ENCODE data around the gene LRATD1. TPM values are rescaled to one million over a fixed set of nuclear protein-coding genes. Genes with fewer than 3 reads are reported as not detected.

The LRATD1 gene
- total RNA-seq, 6 experiments from 2014 or later, result 0.79 to 3.8 (median 2.1) TPM

DNA sequence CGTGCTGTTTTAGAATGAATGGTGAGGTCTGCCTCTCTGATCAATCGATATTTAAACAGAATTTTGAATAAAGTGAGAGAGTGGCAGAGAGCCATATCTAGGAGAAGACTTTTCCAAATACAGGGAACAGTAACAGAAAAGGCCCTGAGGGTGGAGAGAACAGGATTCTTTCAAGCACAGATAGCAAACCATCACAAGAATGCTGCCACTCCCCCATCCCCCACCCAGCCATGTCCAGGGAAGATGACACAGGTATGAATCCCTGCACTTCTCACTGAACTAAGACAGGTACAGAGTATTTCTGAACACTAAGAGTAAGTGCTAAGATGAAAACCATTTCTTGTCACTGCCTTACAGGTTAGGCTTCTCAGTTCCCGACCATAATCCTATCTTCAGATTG is 23.6 kb downstream of the LRATD1 start:
- intact Hi-C loops (cut with DNase I), result no loop called here

DNA sequence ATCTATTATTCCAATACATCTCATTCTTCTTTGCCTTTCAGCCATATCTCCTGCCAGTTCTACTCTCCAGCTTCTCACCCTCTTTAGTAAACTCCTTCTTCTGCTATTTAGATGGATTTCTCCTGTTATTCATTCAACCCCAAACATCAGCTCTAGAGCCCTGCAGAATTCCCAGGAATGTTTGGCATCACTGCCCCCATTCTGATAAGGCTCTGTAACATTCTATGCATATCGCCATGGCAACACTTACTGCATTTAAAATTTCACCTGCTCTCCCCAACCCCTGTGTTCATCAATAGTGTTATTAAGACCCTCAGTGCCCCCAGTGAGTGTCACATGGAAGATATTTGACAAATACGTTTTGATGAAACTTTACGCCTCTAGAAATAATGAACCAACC is 28.6 kb downstream of the LRATD1 start:
- H3K4me1 ChIP-seq, result no peaks in the 10 kb centered on the region
- H3K4me3 ChIP-seq, result no peak overlapping the region
- 60% methylated on average over 3 of the region's 3 CpGs for WGBS (ENCODE audit: insufficient coverage, low coverage, low lambda C conversion rate, missing lambda C conversion rate)
- DNase-seq (no peak), ATAC-seq (no peak)
- no peak overlapping the region for H3K27ac ChIP-seq
- H3K36me3 ChIP-seq, result no peaks in the 10 kb centered on the region
- H3K27me3 ChIP-seq, result no peaks in the 10 kb centered on the region
- H3K9me3 ChIP-seq, result no peaks in the 10 kb centered on the region
- TF ChIP-seq POLR2A (IDR thresholded peaks at IDR 0.05), result no peak
- TF ChIP-seq, protein P1, sequence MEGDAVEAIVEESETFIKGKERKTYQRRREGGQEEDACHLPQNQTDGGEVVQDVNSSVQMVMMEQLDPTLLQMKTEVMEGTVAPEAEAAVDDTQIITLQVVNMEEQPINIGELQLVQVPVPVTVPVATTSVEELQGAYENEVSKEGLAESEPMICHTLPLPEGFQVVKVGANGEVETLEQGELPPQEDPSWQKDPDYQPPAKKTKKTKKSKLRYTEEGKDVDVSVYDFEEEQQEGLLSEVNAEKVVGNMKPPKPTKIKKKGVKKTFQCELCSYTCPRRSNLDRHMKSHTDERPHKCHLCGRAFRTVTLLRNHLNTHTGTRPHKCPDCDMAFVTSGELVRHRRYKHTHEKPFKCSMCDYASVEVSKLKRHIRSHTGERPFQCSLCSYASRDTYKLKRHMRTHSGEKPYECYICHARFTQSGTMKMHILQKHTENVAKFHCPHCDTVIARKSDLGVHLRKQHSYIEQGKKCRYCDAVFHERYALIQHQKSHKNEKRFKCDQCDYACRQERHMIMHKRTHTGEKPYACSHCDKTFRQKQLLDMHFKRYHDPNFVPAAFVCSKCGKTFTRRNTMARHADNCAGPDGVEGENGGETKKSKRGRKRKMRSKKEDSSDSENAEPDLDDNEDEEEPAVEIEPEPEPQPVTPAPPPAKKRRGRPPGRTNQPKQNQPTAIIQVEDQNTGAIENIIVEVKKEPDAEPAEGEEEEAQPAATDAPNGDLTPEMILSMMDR (IDR thresholded peaks at IDR 0.05), result no peak
- intact Hi-C loops (cut with DNase I), result no loop called here

More for the DNA sequence above, 23.6 kb downstream of the LRATD1 start:
- Histone ChIP-seq H3K9me3 (no peaks in the 10 kb centered on the region), H3K27me3 (no peaks in the 10 kb centered on the region), H3K4me3 (no peak overlapping the region), H3K36me3 (no peaks in the 10 kb centered on the region), H3K27ac (no peak overlapping the region), H3K4me1 (no peaks in the 10 kb centered on the region)
- TF ChIP-seq, protein P1 (IDR thresholded peaks at IDR 0.05), result no peak
- TF ChIP-seq POLR2A (IDR thresholded peaks at IDR 0.05), result no peak
- WGBS (ENCODE audit: insufficient coverage, low coverage, low lambda C conversion rate, missing lambda C conversion rate), result 58% methylated on average over 3 of the region's 3 CpGs
- DNase-seq, result no peak
- no peak for ATAC-seq

DNA sequence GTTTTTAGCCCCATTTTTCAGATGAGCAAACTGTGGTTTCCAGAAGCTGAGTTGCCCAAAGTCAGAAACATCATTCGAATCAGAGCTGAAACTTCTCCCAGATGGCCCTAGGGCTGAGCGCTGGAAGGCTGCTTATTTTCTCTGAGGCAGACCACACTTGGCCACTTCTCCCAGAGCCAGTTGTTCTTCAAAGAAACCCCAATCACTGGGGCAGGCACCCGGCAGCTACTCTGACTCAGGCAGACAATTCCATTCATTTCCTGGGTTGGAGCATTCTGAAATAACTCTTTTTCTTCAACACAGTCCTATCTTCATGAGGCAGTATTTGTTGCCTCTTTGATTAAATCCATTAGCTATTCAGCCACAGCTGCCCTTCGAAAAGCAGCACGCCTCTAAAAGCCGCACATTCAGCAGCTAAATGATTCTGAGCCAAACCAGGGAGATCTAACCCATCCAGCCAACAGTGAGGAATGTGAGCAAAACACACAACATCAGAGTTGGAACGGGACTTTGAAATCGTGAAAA is 40.9 kb downstream of the LRATD1 start:
- Histone ChIP-seq H3K27ac (no peak overlapping the region), H3K4me1 (no peaks in the 10 kb centered on the region), H3K9me3 (no peaks in the 10 kb centered on the region), H3K36me3 (no peaks in the 10 kb centered on the region), H3K27me3 (no peaks in the 10 kb centered on the region), H3K4me3 (no peak overlapping the region)
- DNase-seq (no peak), ATAC-seq (no peak)
- TF ChIP-seq, protein P1 (IDR thresholded peaks at IDR 0.05), result no peak
- TF ChIP-seq POLR2A (IDR thresholded peaks at IDR 0.05), result no peak
- intact Hi-C loops (cut with DNase I), result no loop called here
- WGBS (ENCODE audit: insufficient coverage, low coverage, low lambda C conversion rate, missing lambda C conversion rate), result 56% methylated on average over 8 of the region's 8 CpGs

DNA sequence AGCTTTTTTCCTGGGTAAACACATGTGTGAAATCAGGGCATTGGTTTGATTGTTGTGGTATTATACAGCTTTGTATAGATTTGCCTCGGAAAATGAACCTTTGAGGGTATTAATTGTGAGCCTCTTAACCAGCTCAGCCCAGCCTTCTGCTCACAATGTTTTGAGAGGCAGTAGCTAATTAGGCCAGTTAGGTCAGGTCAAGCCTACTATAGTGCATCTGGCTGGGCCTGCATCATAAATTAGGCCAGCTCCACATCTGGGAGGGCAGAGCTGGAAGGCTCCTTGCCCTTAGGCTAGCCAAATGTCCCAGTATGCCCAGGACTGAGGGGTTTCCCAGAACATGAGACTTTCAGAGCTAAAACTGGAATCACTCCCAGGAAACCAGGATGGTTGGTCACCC is 43.0 kb downstream of the LRATD1 start:
- no peak for DNase-seq
- Histone ChIP-seq H3K36me3 (no peaks in the 10 kb centered on the region), H3K27me3 (no peaks in the 10 kb centered on the region), H3K4me1 (no peaks in the 10 kb centered on the region), H3K4me3 (no peak overlapping the region), H3K9me3 (no peaks in the 10 kb centered on the region), H3K27ac (no peak overlapping the region)
- intact Hi-C loops (cut with DNase I), result no loop called here
- no peak for TF ChIP-seq POLR2A (IDR thresholded peaks at IDR 0.05)
- TF ChIP-seq, protein P1 (IDR thresholded peaks at IDR 0.05), result no peak
- no peak for ATAC-seq
- WGBS (ENCODE audit: insufficient coverage, low coverage, low lambda C conversion rate, missing lambda C conversion rate), result 38% methylated on average over 1 of the region's 1 CpG

DNA sequence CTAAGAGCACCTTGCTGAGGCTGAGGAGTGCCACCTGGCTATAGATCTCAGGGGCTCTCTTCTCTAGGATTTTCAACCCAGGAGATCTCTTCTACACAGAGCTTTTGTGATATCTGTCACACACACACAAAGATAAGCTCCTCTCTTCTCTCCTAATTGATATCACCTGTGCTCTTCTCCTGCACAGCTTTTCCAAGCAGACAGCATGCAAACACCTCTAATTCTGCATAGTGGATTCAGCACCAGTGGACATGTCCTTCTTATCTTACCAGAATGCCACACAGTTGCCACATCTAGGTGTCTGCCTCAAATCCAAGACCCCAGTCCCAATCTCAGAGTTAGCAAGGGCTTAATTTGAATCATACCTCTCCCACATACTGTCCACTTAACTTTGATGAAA is 43.9 kb downstream of the LRATD1 start:
- Histone ChIP-seq H3K9me3 (no peaks in the 10 kb centered on the region), H3K36me3 (no peaks in the 10 kb centered on the region), H3K27ac (no peak overlapping the region), H3K27me3 (no peaks in the 10 kb centered on the region), H3K4me3 (no peak overlapping the region), H3K4me1 (no peaks in the 10 kb centered on the region)
- TF ChIP-seq, protein P1 (IDR thresholded peaks at IDR 0.05), result no peak
- TF ChIP-seq POLR2A (IDR thresholded peaks at IDR 0.05), result no peak
- intact Hi-C loops (cut with DNase I), result no loop called here
- DNase-seq, result no peak
- no peak for ATAC-seq
